Effector memory CD4-positive, alpha-beta T cell (primary cell): ENCODE measurements around the gene SAA4.
"Not testable (repeated sequence)": the region's sequence is repeated elsewhere in the genome, so short reads cannot be mapped to it uniquely, and the experiment has no call there.

Experiments used
- DNase-seq, 3 donors: peaks; one replicate each; pipeline ENCODE4 v3.0.0-alpha.2; 2020
- H3K27ac ChIP-seq: 2 replicates; pipeline ENCODE4 v1.7.0; 2013; ENCODE audit warnings: mild to moderate bottlenecking, low read length, moderate library complexity; ENCODE audit not compliant: insufficient read depth, poor library complexity, severe bottlenecking
- H3K27me3 ChIP-seq: replicated peaks from 2 replicates; pipeline ENCODE4 v1.7.0; 2013; ENCODE audit warnings: mild to moderate bottlenecking, low read length; ENCODE audit not compliant: insufficient read depth, control insufficient read depth, poor library complexity, severe bottlenecking
- H3K36me3 ChIP-seq: 2 replicates; pipeline ENCODE4 v1.7.0; 2013; ENCODE audit warnings: mild to moderate bottlenecking, low read length, moderate library complexity; ENCODE audit not compliant: control insufficient read depth, insufficient read depth
- H3K4me1 ChIP-seq: 2 replicates; pipeline ENCODE4 v1.7.0; 2013; ENCODE audit warnings: low read length, mild to moderate bottlenecking; ENCODE audit not compliant: control insufficient read depth, insufficient read depth, poor library complexity, severe bottlenecking
- H3K4me3 ChIP-seq: 2 replicates; pipeline ENCODE4 v1.7.0; 2013; ENCODE audit warnings: low read length, low read depth, mild to moderate bottlenecking; ENCODE audit not compliant: insufficient read depth, poor library complexity, severe bottlenecking
- H3K9me3 ChIP-seq: 2 replicates; pipeline ENCODE4 v1.7.0; 2013; ENCODE audit warnings: mild to moderate bottlenecking, low read length, moderate library complexity; ENCODE audit not compliant: control insufficient read depth

SAA4 gene

DNA sequence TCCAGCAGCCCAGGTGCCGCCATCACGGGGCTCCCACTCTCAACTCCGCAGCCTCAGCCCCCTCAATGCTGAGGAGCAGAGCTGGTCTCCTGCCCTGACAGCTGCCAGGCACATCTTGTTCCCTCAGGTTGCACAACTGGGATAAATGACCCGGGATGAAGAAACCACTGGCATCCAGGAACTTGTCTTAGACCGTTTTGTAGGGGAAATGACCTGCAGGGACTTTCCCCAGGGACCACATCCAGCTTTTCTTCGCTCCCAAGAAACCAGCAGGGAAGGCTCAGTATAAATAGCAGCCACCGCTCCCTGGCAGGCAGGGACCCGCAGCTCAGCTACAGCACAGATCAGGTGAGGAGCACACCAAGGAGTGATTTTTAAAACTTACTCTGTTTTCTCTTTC is 29.3 kb upstream of the SAA4 start, which contains the start of gene SAA1:
TSS of gene SAA1 (plus strand) at position 316 of the 400 bp plus-strand sequence. CDS start 624 bp downstream, outside the sequence.
- no peaks in the 10 kb centered on the region for H3K4me1 ChIP-seq
- DNase-seq, result no peak
- H3K36me3 ChIP-seq, result no peaks in the 10 kb centered on the region

DNA sequence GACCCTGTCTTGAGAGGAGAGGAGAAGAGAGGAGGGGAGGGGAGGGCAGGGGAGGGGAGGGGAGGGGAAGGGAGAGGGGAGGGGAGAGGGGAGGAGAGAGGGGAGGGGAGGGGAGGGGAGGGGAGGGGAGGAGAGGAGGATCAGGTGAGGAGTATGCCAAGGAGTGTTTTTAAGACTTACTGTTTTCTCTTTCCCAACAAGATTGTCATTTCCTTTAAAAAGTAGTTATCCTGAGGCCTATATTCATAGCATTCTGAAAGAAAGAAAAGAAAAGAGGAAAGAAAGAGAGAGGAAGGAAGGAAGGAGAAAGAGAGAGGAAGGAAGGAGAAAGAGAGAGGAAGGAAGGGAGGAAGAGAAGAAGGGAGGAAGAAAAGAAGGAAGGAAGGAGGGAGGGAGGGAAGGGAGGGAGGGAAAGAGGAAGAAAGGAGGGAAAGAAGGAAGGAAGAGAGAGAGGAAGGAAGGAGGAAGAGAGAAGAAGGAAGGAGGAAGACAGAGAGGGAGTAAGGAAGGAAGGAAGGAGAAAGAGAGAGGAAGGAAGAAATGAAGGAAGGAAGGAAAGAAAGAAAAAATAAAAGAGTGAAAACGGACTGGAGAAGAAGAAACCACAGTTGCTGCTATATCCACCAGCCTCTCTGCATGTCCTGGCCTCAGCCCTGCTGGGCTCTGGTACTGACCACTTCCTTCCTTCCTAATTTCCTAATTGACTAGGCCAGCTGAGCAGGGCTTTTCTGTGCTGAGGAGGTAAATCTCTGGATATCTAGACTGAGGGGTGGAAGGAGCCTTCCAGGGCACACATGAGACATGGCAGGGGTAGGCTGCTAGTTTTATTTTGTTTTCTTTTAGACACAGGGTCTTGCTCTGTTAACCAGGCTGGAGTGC is 28.3 kb upstream of the SAA4 start:
- H3K27ac ChIP-seq, result no peak overlapping the region
- no peak for DNase-seq

More for the DNA sequence above, 29.3 kb upstream of the SAA4 start, which contains the start of gene SAA1:
- H3K27ac ChIP-seq, result no peak within 1 kb of the TSS
- no peaks in the 10 kb centered on the region for H3K27me3 ChIP-seq
- no peaks in the 10 kb centered on the region for H3K9me3 ChIP-seq
- no peak within 1 kb of the TSS for H3K4me3 ChIP-seq

DNA sequence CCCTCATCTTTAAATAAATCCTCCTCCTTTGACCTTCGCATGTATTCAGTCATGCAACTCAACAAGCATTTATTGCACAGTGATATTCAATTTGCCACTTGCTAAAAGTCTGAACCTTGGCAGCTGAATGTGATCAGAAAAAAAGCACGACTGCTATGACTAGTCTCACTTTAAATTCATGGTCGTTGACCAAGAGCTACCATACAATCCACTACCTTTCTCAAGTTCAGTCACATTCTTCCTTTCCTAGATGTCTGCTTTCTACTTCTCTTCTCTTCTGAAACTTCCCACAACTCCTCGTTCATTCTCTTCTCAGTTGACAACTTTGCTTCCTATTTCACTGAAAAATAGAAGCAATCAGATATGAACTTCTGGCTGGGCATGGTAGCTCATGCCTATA is 27.4 kb upstream of the SAA4 start:
- Histone ChIP-seq H3K27me3 (no peaks in the 10 kb centered on the region), H3K9me3 (no peaks in the 10 kb centered on the region), H3K27ac (no peak overlapping the region), H3K36me3 (no peaks in the 10 kb centered on the region), H3K4me1 (no peaks in the 10 kb centered on the region), H3K4me3 (no peak overlapping the region)
- no peak for DNase-seq

More for the DNA sequence above, 28.3 kb upstream of the SAA4 start:
- Histone ChIP-seq H3K4me3 (no peak overlapping the region), H3K4me1 (no peaks in the 10 kb centered on the region), H3K27me3 (no peaks in the 10 kb centered on the region), H3K9me3 (no peaks in the 10 kb centered on the region), H3K36me3 (no peaks in the 10 kb centered on the region)

DNA sequence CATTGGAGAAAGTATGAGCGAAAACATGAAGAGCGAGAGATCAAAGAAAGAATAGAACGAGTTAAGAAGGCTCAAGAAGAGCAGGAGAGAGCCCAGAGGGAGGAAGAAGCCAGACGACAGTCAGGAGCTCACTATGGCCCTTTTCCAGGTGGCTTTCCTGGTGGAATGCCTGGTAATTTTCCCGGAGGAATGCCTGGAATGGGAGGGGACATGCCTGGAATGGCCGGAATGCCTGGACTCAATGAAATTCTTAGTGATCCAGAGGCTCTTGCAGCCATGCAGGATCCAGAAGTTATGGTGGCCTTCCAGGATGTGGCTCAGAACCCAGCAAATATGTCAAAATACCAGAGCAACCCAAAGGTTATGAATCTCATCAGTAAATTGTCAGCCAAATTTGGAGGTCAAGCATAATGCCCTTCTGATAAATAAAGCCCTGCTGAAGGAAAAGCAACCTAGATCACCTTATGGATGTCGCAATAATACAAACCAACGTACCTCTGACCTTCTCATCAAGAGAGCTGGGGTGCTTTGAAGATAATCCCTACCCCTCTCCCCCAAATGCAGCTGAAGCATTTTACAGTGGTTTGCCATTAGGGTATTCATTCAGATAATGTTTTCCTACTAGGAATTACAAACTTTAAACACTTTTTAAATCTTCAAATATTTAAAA is 26.2 kb upstream of the SAA4 start:
- not testable (repeated sequence) for H3K4me1 ChIP-seq, H3K36me3 ChIP-seq, H3K9me3 ChIP-seq, H3K27me3 ChIP-seq, DNase-seq, H3K4me3 ChIP-seq, H3K27ac ChIP-seq

DNA sequence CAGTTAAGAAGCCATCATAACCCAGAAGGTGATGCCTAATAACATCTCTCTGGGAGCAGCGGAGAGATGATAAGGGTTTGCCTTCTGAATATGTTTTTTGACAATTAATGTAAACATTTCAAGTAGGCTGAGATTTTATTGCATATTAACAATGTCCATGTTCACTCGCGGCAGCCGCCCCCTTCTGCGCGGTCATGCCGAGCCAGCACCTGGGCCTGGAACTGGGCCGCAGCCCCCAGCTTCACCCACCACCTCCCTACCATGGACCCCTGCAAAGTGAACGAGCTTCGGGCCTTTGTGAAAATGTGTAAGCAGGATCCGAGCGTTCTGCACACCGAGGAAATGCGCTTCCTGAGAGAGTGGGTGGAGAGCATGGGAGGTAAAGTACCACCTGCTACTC is 25.1 kb upstream of the SAA4 start:
- no peaks in the 10 kb centered on the region for H3K36me3 ChIP-seq
- H3K27ac ChIP-seq, result no peak overlapping the region
- DNase-seq, result no peak
- no peaks in the 10 kb centered on the region for H3K4me1 ChIP-seq
- no peaks in the 10 kb centered on the region for H3K9me3 ChIP-seq
- no peaks in the 10 kb centered on the region for H3K27me3 ChIP-seq
- H3K4me3 ChIP-seq, result no peak overlapping the region

DNA sequence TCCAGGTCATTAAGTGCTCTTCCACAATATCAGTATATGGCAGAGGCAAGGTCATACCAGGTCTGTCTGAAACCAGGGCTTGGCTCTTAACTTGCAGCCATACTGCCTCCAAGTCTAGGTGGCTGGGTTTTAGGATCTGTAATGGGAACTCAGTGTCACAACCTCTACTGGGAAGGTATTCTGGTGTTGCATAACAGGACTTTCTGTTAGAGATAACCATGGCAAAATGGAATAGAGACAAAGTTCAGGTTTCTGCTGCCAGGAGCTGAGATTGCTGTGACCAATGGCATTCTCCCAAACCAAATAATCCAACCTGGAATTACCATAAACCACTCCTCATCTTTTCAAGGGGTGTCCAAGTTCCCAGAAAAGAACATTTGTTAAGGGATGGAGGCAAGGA is 22.7 kb upstream of the SAA4 start:
- Histone ChIP-seq H3K4me3 (no peak overlapping the region), H3K27ac (no peak overlapping the region), H3K27me3 (no peaks in the 10 kb centered on the region), H3K4me1 (no peaks in the 10 kb centered on the region), H3K9me3 (no peaks in the 10 kb centered on the region), H3K36me3 (no peaks in the 10 kb centered on the region)
- DNase-seq, result no peak

DNA sequence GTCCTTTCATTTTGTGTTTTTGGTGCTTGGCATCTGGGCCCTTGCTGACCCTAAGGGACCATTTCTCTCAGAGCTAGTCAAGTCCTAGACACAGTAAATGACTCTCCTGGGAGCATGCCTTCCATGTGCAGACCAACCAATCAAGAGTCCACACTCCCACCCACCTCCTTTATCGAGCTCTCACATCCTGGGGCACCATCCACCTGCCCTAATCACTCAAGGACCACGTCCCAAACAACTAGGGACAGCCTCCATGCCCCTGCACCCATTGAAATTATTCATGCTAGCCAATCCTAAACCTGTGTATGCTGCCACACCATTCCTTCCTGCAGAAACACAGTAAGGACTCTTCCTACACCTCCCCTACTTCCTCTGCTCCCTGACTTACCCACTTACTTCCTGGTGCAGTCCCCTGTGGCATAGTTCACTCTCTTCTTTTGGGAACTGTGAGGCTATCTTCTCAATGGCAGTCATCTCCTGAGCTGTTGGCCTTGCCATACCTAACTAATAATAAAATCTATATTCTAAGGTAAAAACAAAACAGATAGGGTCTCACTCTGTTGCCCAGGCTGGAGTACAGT is 18.3 kb upstream of the SAA4 start:
- no peaks in the 10 kb centered on the region for H3K9me3 ChIP-seq
- no peak overlapping the region for H3K27ac ChIP-seq
- H3K27me3 ChIP-seq, result no peaks in the 10 kb centered on the region
- no peaks in the 10 kb centered on the region for H3K36me3 ChIP-seq
- no peaks in the 10 kb centered on the region for H3K4me1 ChIP-seq
- no peak for DNase-seq
- H3K4me3 ChIP-seq, result no peak overlapping the region

DNA sequence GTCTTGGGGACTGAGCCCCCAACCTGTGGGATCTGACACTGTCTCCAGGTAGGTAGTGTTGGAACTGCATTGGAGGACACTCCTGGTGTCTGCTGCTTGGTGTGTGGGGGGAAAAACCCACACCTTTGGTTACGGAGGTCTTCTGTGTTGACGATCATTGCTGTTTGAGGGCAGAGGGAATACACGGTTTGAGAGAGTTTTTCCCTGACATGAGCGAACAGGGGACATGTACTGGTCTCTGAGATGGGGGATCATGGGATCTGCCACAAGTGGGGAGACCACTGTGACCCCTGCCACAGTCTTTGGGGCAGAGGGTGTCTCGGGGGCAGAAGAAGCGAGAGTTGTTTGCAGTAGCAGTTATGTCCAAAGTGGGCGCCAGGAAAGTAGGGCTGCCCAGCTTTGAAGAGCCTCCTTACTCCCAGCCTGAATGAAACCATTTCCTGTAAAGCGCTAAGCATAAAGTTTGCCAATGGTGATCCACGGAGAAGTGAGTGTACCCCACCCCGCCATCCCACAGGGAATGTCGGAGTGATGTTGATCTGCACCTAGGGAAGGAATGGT is 17.3 kb upstream of the SAA4 start:
- no peak overlapping the region for H3K27ac ChIP-seq
- no peaks in the 10 kb centered on the region for H3K9me3 ChIP-seq
- H3K4me1 ChIP-seq, result no peaks in the 10 kb centered on the region
- H3K36me3 ChIP-seq, result no peaks in the 10 kb centered on the region
- DNase-seq, result no peak
- H3K27me3 ChIP-seq, result no peaks in the 10 kb centered on the region
- H3K4me3 ChIP-seq, result no peak overlapping the region

DNA sequence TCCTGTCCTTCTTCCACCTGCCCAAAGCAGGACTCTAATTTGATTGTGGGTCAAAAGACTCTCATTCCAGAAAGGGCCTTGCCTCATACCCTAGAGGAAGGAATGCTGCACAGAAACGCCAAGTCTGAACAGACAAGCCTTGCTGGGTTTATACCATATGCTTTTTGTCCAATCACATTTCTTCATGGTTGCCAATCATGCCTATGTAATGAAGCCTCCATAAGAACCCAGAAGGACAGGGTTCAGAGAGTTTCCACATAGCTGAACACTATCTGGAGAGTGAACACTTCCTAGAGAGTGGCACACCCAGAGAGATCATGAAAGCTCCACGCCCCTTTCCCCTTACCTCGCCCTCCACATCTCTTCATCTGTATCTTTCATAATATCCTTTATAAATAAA is 16.6 kb upstream of the SAA4 start:
- Histone ChIP-seq H3K27me3 (no peaks in the 10 kb centered on the region), H3K9me3 (no peaks in the 10 kb centered on the region), H3K36me3 (no peaks in the 10 kb centered on the region), H3K27ac (no peak overlapping the region), H3K4me3 (no peak overlapping the region), H3K4me1 (no peaks in the 10 kb centered on the region)
- DNase-seq, result no peak

DNA sequence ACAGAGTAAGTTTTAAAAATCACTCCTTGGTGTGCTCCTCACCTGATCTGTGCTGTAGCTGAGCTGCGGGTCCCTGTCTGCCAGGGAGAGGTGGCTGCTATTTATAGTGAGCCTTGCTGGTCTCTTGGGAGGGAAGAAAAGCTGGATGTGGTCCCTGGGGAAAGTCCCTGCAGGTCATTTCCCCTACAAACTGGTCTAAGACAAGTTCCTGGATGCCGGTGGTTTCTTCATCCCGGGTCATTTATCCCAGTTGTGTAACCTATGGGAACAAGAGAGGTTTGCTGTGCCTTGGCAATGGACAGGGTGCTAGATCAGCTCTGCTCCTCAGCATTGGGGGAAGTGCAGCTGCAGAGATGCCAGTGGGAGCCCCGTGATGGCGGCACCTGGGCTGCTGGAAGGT is 12.0 kb upstream of the SAA4 start, which contains the start of gene SAA2:
TSS of gene SAA2 (minus strand) at position 108 of the 400 bp plus-strand sequence. CDS start 657 bp downstream, outside the sequence.
- DNase-seq, result no peak
- Histone ChIP-seq H3K9me3 (no peaks in the 10 kb centered on the region), H3K4me1 (no peaks in the 10 kb centered on the region), H3K4me3 (no peak within 1 kb of the TSS), H3K27me3 (no peaks in the 10 kb centered on the region), H3K36me3 (no peaks in the 10 kb centered on the region), H3K27ac (no peak within 1 kb of the TSS)
